M059J (cell line): Measurements from ENCODE around the gene OCEL1. TPM values are rescaled to one million over a fixed set of nuclear protein-coding genes. Genes with fewer than 3 reads are reported as not detected.
"Not testable (repeated sequence)": the region's sequence is repeated elsewhere in the genome, so short reads cannot be mapped to it uniquely, and the experiment has no call there.

Experiments
- DNase-seq: peaks from one replicate; pipeline ENCODE4 v3.0.0-alpha.2; 2012; ENCODE audit warnings: low read depth
- total RNA-seq: library from RNA; depleted of rRNA; stranded (reverse); fragments of >200 nt; shearing (Covaris generic); gene quantifications from 2 replicates; pipeline ENCODE4 v1.2.3, GENCODE V29; 2014; rRNA removed

The OCEL1 gene
- total RNA-seq, 1 experiment from 2014 or later, result 9.7 TPM

- peak; percentile 66 for DNase-seq
Observed at GRCh38 chr19:17260842-17261325, 34.9 kb downstream of the OCEL1 start.

- DNase-seq, result no peak
Observed at GRCh38 chr19:17262557-17262956, 36.5 kb downstream of the OCEL1 start.

GRCh38 chr19:17263712-17264640 is 38.0 kb downstream of the OCEL1 start:
- no peak for DNase-seq

GRCh38 chr19:17264641-17264979 is 38.6 kb downstream of the OCEL1 start, which contains the start of gene USHBP1:
USHBP1 (minus strand) TSS chr19:17264745; CDS start chr19:17264299, 446 bp downstream.
- no peak for DNase-seq

GRCh38 chr19:17266026-17266425 is 40.0 kb downstream of the OCEL1 start:
- no peak for DNase-seq

GRCh38 chr19:17266589-17266974 is 40.6 kb downstream of the OCEL1 start:
- no peak for DNase-seq

GRCh38 chr19:17266975-17267788 is 41.2 kb downstream of the OCEL1 start, which contains the start of gene BABAM1:
BABAM1 (plus strand) TSS chr19:17267443; CDS start chr19:17268807, 1,364 bp downstream.
- peak; percentile 99 for DNase-seq

GRCh38 chr19:17268754-17269153 is 42.7 kb downstream of the OCEL1 start:
- DNase-seq, result no peak

GRCh38 chr19:17274892-17275291 is 48.9 kb downstream of the OCEL1 start:
- DNase-seq, result not testable (repeated sequence)

- DNase-seq, result no peak
Observed at GRCh38 chr19:17275441-17276175, 49.6 kb downstream of the OCEL1 start.

Other genes with a start within 250 kb of the OCEL1 start
- not detected in 2 replicates for gene CPAMD8, start 199.4 kb upstream of the OCEL1 start, total RNA-seq
- 20.9 and 23.7 TPM in 2 replicates for gene HAUS8, start 150.8 kb upstream of the OCEL1 start, total RNA-seq
- gene MYO9B, start 150.4 kb upstream of the OCEL1 start, total RNA-seq, result 33.0 and 57.0 TPM in 2 replicates
- 17.9 and 18.1 TPM in 2 replicates for gene USE1, start 10.9 kb upstream of the OCEL1 start, total RNA-seq
- gene NR2F6, start 19.7 kb downstream of the OCEL1 start, total RNA-seq, result 35.5 and 56.4 TPM in 2 replicates
- gene USHBP1, start 38.5 kb downstream of the OCEL1 start, total RNA-seq, result not detected in 2 replicates
- 121 and 122 TPM in 2 replicates for gene BABAM1, start 41.2 kb downstream of the OCEL1 start, total RNA-seq
- 0.69 and 0.71 TPM in 2 replicates for gene ANKLE1, start 55.7 kb downstream of the OCEL1 start, total RNA-seq
- 19.1 and 30.2 TPM in 2 replicates for gene ABHD8, start 77.2 kb downstream of the OCEL1 start, total RNA-seq
- gene MRPL34, start 79.6 kb downstream of the OCEL1 start, total RNA-seq, result 73.2 and 83.3 TPM in 2 replicates
- gene DDA1, start 83.3 kb downstream of the OCEL1 start, total RNA-seq, result 40.5 and 50.3 TPM in 2 replicates
- gene ANO8, start 108.6 kb downstream of the OCEL1 start, total RNA-seq, result 3.5 and 5.6 TPM in 2 replicates
- gene GTPBP3, start 111.3 kb downstream of the OCEL1 start, total RNA-seq, result 9.6 and 16.8 TPM in 2 replicates
- 0.05 TPM in 1 of 2 replicates, not detected in the other for gene PLVAP, start 151.1 kb downstream of the OCEL1 start, total RNA-seq
- gene CCDC194, start 168.0 kb downstream of the OCEL1 start, total RNA-seq, result 0.47 TPM in 1 of 2 replicates, not detected in the other
- 490 and 600 TPM in 2 replicates for gene BST2, start 179.4 kb downstream of the OCEL1 start, total RNA-seq
- 144 and 151 TPM in 2 replicates for gene MVB12A, start 193.8 kb downstream of the OCEL1 start, total RNA-seq
- gene TMEM221, start 222.4 kb downstream of the OCEL1 start, total RNA-seq, result 0.25 TPM in 1 of 2 replicates, not detected in the other
- gene NXNL1, start 234.7 kb downstream of the OCEL1 start, total RNA-seq, result not detected in 2 replicates
- gene SLC27A1, start 244.3 kb downstream of the OCEL1 start, total RNA-seq, result 4.8 and 12.2 TPM in 2 replicates